GM21619 (cell line): ENCODE data around the gene HECTD1.
A peak's percentile ranks its signal among the peaks of the same experiment; 100 is the strongest.
"Not testable (repeated sequence)": the region's sequence is repeated elsewhere in the genome, so short reads cannot be mapped to it uniquely, and the experiment has no call there.

Experiments used
- ATAC-seq: cut with Tn5 transposase; IDR thresholded peaks from one replicate; pipeline ENCODE4 v1.9.1; 2021; ENCODE audit not compliant: unreplicated experiment

HECTD1 gene

GRCh38 chr14:31095817-31096216, 111.8 kb downstream of the HECTD1 start:
- ATAC-seq = not testable (repeated sequence)

GRCh38 chr14:31093884-31094839, 113.4 kb downstream of the HECTD1 start:
- ATAC-seq = not testable (repeated sequence)

GRCh38 chr14:31092160-31092708, 115.4 kb downstream of the HECTD1 start:
- no peak for ATAC-seq

- no peak for ATAC-seq
Observed at GRCh38 chr14:31090883-31091764, 116.5 kb downstream of the HECTD1 start.

GRCh38 chr14:31086466-31086865, 121.1 kb downstream of the HECTD1 start:
- ATAC-seq = not testable (repeated sequence)

- no peak for ATAC-seq
Observed at GRCh38 chr14:31085027-31085426, 122.6 kb downstream of the HECTD1 start.

- ATAC-seq = peak; percentile 74
Observed at GRCh38 chr14:31084385-31084784, 123.2 kb downstream of the HECTD1 start.

- no peak for ATAC-seq
Observed at GRCh38 chr14:31083781-31084180, 123.8 kb downstream of the HECTD1 start.

GRCh38 chr14:31080484-31080883, 127.1 kb downstream of the HECTD1 start:
- ATAC-seq = no peak

- no peak for ATAC-seq
Observed at GRCh38 chr14:31080056-31080455, 127.5 kb downstream of the HECTD1 start.

- ATAC-seq = no peak
Observed at GRCh38 chr14:31078766-31079165, 128.8 kb downstream of the HECTD1 start.

- no peak for ATAC-seq
Observed at GRCh38 chr14:31075144-31075543, 132.4 kb downstream of the HECTD1 start.

GRCh38 chr14:31071151-31071550, 136.4 kb downstream of the HECTD1 start:
- no peak for ATAC-seq

GRCh38 chr14:31070431-31070830, 137.2 kb downstream of the HECTD1 start:
- ATAC-seq = no peak

- no peak for ATAC-seq
Observed at GRCh38 chr14:31069343-31069742, 138.2 kb downstream of the HECTD1 start.

GRCh38 chr14:31068235-31068634, 139.4 kb downstream of the HECTD1 start:
- ATAC-seq = no peak

GRCh38 chr14:31062908-31063307, 144.7 kb downstream of the HECTD1 start:
- ATAC-seq = not testable (repeated sequence)

GRCh38 chr14:31060253-31060875, 147.2 kb downstream of the HECTD1 start:
- ATAC-seq = no peak

- ATAC-seq = no peak
Observed at GRCh38 chr14:31059152-31059924, 148.3 kb downstream of the HECTD1 start.

GRCh38 chr14:31057701-31058364, 149.8 kb downstream of the HECTD1 start:
- no peak for ATAC-seq
